NB4 (cell line): ENCODE results near the gene SOD1.

Experiments
- DNase-seq: peaks from one replicate; pipeline ENCODE4 v3.0.0; 2010; ENCODE audit warnings: low read depth
- H3K4me3 ChIP-seq: one replicate; pipeline ENCODE4 v1.5.1; 2011; ENCODE audit warnings: mild to moderate bottlenecking, low read depth, low read length, moderate library complexity
- MYC ChIP-seq: IDR thresholded peaks from 2 replicates; pipeline ENCODE4 v1.6.1; 2011; ENCODE audit warnings: low read depth, low read length
- POLR2A ChIP-seq: IDR thresholded peaks from 2 replicates; pipeline ENCODE4 v1.6.1; 2011; ENCODE audit warnings: mild to moderate bottlenecking; ENCODE audit not compliant: insufficient read length; ENCODE audit errors: extremely low read depth
- TF ChIP-seq, protein P1 (sequence below): IDR thresholded peaks from 2 replicates; pipeline ENCODE4 v1.6.1; 2011; ENCODE audit warnings: low read depth, low read length
- TF ChIP-seq, protein P2 (sequence below): IDR thresholded peaks from one replicate; pipeline ENCODE4 v1.5.1; 2012; ENCODE audit warnings: low read depth, low read length

The SOD1 gene

DNA sequence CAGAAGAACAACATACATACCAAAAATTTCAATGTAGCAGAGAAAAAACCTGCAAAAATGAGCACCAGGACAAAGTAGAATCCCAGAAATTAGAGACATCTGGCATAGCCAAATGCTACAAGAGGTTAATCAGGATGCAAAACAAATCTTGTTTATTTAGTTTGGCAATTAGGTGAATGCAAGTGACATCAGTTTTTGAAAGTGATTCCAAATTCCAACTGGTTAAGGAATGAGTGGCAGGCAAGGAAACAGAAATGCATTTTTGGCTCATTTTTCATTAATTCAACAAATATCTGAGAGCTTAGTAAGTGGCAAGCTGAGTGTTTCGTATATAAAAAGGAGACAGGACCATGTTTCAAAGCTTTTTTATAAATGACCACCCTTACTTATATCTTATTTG, 51.1 kb downstream of the SOD1 start:
- H3K4me3 ChIP-seq, result no peak overlapping the region
- TF ChIP-seq, protein P1, sequence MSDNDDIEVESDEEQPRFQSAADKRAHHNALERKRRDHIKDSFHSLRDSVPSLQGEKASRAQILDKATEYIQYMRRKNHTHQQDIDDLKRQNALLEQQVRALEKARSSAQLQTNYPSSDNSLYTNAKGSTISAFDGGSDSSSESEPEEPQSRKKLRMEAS, result no peak
- TF ChIP-seq, protein P2, sequence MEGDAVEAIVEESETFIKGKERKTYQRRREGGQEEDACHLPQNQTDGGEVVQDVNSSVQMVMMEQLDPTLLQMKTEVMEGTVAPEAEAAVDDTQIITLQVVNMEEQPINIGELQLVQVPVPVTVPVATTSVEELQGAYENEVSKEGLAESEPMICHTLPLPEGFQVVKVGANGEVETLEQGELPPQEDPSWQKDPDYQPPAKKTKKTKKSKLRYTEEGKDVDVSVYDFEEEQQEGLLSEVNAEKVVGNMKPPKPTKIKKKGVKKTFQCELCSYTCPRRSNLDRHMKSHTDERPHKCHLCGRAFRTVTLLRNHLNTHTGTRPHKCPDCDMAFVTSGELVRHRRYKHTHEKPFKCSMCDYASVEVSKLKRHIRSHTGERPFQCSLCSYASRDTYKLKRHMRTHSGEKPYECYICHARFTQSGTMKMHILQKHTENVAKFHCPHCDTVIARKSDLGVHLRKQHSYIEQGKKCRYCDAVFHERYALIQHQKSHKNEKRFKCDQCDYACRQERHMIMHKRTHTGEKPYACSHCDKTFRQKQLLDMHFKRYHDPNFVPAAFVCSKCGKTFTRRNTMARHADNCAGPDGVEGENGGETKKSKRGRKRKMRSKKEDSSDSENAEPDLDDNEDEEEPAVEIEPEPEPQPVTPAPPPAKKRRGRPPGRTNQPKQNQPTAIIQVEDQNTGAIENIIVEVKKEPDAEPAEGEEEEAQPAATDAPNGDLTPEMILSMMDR, result no peak
- no peak for TF ChIP-seq MYC
- TF ChIP-seq POLR2A, result no peak
- no peak for DNase-seq

DNA sequence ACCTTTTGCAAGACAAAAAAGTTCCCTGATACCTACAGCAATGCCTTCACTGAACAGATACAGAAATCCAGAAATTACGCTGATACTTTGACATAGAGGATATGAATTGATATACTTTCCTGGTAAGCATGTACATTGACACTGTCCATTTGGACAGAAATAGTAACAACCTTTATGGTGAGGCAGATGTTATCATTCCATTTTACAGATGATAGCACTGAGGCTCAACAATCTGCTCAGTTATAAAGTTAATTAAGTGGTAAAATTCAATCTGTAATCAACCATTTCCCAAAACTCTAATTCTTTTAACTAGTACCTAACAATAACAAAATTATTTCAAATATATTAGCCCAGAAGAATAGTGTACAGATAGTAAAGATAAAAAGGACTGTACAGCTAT, 51.8 kb downstream of the SOD1 start:
- no peak for TF ChIP-seq MYC
- TF ChIP-seq, protein P1, result no peak
- TF ChIP-seq, protein P2, result no peak
- TF ChIP-seq POLR2A, result no peak
- no peak overlapping the region for H3K4me3 ChIP-seq
- no peak for DNase-seq

DNA sequence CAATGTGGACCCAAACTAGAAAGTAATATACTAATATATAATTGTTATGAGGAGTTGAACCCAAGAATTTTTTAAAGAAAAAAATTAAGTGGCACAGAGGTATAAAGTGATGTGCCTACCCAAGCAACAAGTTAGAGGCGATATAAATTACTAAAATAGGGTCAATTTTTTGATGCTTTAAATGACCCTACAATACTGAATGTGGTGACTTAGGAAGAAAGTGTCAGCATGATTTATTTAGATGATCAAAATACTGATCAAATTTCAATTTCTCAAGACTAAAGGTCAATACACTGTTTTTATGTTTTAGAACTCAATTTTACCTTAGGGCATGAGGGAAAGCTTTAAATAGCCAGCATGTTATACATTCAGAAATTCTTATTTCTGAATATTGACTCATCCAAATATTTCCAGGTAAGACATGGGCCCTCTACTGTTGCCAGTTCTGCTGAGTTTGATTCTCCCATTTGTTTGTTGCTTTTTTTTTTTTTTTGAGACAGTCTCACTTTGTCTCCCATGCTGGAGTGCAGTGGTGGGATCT, 52.3 kb downstream of the SOD1 start:
- no peak for DNase-seq
- no peak overlapping the region for H3K4me3 ChIP-seq
- TF ChIP-seq MYC (no peak), POLR2A (no peak)
- TF ChIP-seq, protein P2, result no peak
- TF ChIP-seq, protein P1, result no peak

DNA sequence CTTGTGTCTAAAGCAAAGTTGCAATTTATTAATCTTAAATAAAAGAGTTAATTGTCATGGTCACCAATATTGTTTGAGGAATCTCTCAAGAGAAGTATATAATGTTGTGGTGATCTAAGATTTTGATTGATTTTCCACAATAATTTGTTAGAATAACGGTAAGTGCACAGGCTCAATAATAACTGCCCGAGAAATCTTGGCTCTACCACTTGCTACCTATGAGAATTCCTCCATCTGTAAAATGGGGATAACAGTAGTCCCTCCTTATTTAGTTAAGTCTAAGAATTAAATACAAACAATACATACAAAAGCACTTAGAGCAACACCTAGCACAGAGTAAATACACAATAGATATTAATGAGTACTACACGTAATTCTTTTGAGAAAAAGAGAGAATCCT, 53.6 kb downstream of the SOD1 start:
- H3K4me3 ChIP-seq, result no peak overlapping the region
- no peak for DNase-seq
- TF ChIP-seq, protein P1, result no peak
- TF ChIP-seq, protein P2, result no peak
- TF ChIP-seq POLR2A (no peak), MYC (no peak)

DNA sequence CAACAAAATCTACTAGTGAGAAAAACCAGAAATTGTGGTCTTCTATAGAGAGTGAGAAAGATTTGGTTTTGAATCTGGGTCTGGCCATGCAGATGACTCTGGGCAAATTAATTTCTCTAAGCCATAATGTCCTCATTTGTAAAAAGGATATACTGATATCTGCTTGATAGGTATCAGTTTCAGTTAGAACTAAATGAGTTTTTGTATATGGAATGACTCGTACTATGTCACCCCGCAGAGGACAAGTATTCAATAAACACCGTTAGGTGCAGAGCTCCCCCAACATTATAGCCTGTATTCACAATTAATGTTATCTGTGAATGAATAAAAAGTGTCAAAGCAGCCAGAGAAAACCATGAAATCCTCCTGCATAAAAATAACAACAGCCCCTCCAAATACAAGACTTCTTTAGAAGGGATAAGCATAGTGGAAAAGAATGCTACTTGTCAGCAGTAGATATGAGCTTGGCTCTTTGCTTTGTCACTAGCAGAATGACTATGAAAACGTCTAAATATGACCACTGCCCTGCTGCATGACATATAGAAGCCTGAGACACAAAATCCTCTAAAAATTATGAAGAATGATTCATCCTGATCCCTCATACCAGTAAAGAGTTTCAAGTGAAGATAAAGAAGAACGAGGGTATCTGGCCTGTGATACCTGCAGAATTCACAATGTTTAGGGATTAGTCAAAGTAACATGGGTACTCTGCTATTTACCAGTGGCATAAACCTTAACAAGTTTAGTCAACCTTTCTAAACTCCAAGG, 54.7 kb downstream of the SOD1 start:
- TF ChIP-seq, protein P2, result no peak
- TF ChIP-seq MYC (no peak), POLR2A (no peak)
- TF ChIP-seq, protein P1, result no peak
- H3K4me3 ChIP-seq, result no peak overlapping the region
- no peak for DNase-seq
